B cell (primary cell): ENCODE measurements around the gene ZNF592. TPM values are rescaled to one million over a fixed set of nuclear protein-coding genes. Genes with fewer than 3 reads are reported as not detected.

ENCODE experiments used
- ATAC-seq: fragments of 200-7000 bp; cut with Tn5 transposase; one replicate; pipeline ENCODE4 v1.10.0; 2021; ENCODE audit warnings: low read depth, mild to moderate bottlenecking, moderate number of reproducible peaks, moderate library complexity
- CTCF ChIA-PET: fragments of 350-600 bp; sonication (Branson Sonifier 250); formaldehyde crosslinking; loops from one replicate; lab custom pipeline; 2021; ENCODE audit warnings: antibody characterized with exemption, inconsistent platforms; lab: Charles Lee
- POLR2A ChIA-PET: fragments of 350-600 bp; sonication (Branson Sonifier 250); formaldehyde crosslinking; loops from one replicate; lab custom pipeline; 2021; ENCODE audit warnings: antibody characterized with exemption; lab: Charles Lee
- DNase-seq: peaks from one replicate; pipeline ENCODE4 v3.0.0; 2013
- H2AFZ ChIP-seq: 2 replicates; pipeline ENCODE4 v1.6.1; 2012; ENCODE audit warnings: mild to moderate bottlenecking, low read depth, low read length; ENCODE audit not compliant: insufficient read depth, poor library complexity, severe bottlenecking
- H3K27ac ChIP-seq, 2 donors: 1 replicate in 1 of 2; 2 replicates in 1 of 2; pipeline ENCODE4 v1.5.1; 2012 to 2013; ENCODE audit warnings: low read length in 2 of 2, mild to moderate bottlenecking in 2 of 2, moderate library complexity in 1 of 2
- H3K27me3 ChIP-seq, 4 experiments: fragments of 200-600 bp in 1 of 4; sonication (generic) in 1 of 4; replicated peaks in 1 of 4; 1 replicate in 2 of 4; 2 replicates in 2 of 4; pipeline versions ENCODE4 v1.6.1 to v1.7.0; 2013 to 2016; ENCODE audit warnings: low read length in 3 of 4, mild to moderate bottlenecking in 2 of 4, mixed read lengths in 1 of 4, moderate library complexity in 1 of 4; ENCODE audit not compliant: insufficient read depth in 4 of 4, control insufficient read depth in 3 of 4; ENCODE audit errors: control extremely low read depth in 1 of 4
- H3K36me3 ChIP-seq, 2 experiments: replicated peaks in 1 of 2; 1 replicate in 1 of 2; 2 replicates in 1 of 2; pipeline versions ENCODE4 v1.6.1 to v1.7.1; 2013; ENCODE audit warnings: low read length in 1 of 2; ENCODE audit not compliant: insufficient read depth in 2 of 2, control insufficient read depth in 1 of 2; ENCODE audit errors: control extremely low read depth in 1 of 2, extremely low read depth in 1 of 2
- H3K4me1 ChIP-seq, 2 donors: fragments of 200-600 bp in 1 of 2; sonication (generic) in 1 of 2; 1 replicate in 1 of 2; 2 replicates in 1 of 2; pipeline versions ENCODE4 v1.5.1 to v1.6.1; 2013 to 2017; ENCODE audit warnings: low read length in 2 of 2; ENCODE audit not compliant: control insufficient read depth in 2 of 2, insufficient read depth in 2 of 2
- H3K4me2 ChIP-seq: replicated peaks from 2 replicates; pipeline ENCODE3; 2012; ENCODE audit warnings: mild to moderate bottlenecking, low read depth, low read length; ENCODE audit not compliant: poor library complexity, severe bottlenecking
- H3K4me3 ChIP-seq, 5 experiments: fragments of 200-600 bp in 1 of 5; sonication (generic) in 1 of 5; 1 replicate in 3 of 5; 2 replicates in 2 of 5; pipeline versions ENCODE4 v1.5.1 to v1.7.0; 2011 to 2016; ENCODE audit warnings: low read length in 4 of 5, mild to moderate bottlenecking in 4 of 5, low read depth in 2 of 5, control low read depth in 1 of 5, moderate library complexity in 1 of 5; ENCODE audit not compliant: insufficient read depth in 1 of 5; ENCODE audit errors: control extremely low read depth in 1 of 5, extremely low read depth in 1 of 5
- H3K79me2 ChIP-seq: fragments of 200-600 bp; sonication (generic); one replicate; pipeline ENCODE4 v1.6.0; 2016; ENCODE audit warnings: low read length; ENCODE audit not compliant: control insufficient read depth, insufficient read depth
- H3K9ac ChIP-seq: fragments of 200-600 bp; sonication (generic); 2 replicates; pipeline ENCODE4 v1.6.1; 2017; ENCODE audit warnings: mild to moderate bottlenecking, low read length, moderate library complexity
- H3K9me3 ChIP-seq, 3 donors: one replicate each; pipeline versions ENCODE4 v1.6.1 to v1.7.1; 2013; ENCODE audit warnings: low read length in 2 of 3; ENCODE audit not compliant: control insufficient read depth in 2 of 3, insufficient read depth in 1 of 3; ENCODE audit errors: control extremely low read depth in 1 of 3
- H4K20me1 ChIP-seq: 2 replicates; pipeline ENCODE4 v1.6.0; 2012; ENCODE audit warnings: mild to moderate bottlenecking, low read length; ENCODE audit not compliant: insufficient read depth, control insufficient read depth, poor library complexity, severe bottlenecking
- H3K27ac Mint-ChIP-seq: one replicate; pipeline ENCODE4 v1.8.0; 2021; ENCODE audit warnings: mixed read lengths
- H3K27me3 Mint-ChIP-seq: one replicate; pipeline ENCODE4 v1.8.0; 2021; ENCODE audit warnings: mixed read lengths
- H3K4me1 Mint-ChIP-seq: one replicate; pipeline ENCODE4 v1.8.0; 2021; ENCODE audit warnings: mixed read lengths
- H3K4me3 Mint-ChIP-seq: one replicate; pipeline ENCODE4 v1.8.0; 2021; ENCODE audit warnings: mixed read lengths
- H3K9me3 Mint-ChIP-seq: one replicate; pipeline ENCODE4 v1.8.0; 2022; ENCODE audit warnings: mixed read lengths; ENCODE audit not compliant: insufficient read depth
- CTCF ChIP-seq: fragments of 200-600 bp; IDR thresholded peaks from one replicate; pipeline ENCODE4 v1.8.0; 2022; ENCODE audit warnings: antibody characterized with exemption, mild to moderate bottlenecking
- EZH2 ChIP-seq: IDR thresholded peaks from 2 replicates; pipeline ENCODE4 v1.6.1; 2012; ENCODE audit warnings: borderline replicate concordance, low read depth, mild to moderate bottlenecking, moderate library complexity, low read length; ENCODE audit not compliant: insufficient read depth, poor library complexity, severe bottlenecking
- WGBS: methylation state at CpG from one replicate; pipeline ENCODE4 v1.1.5; 2013; ENCODE audit warnings: missing lambda C conversion rate; ENCODE audit not compliant: insufficient coverage; 5-methylcytosine and 5-hydroxymethylcytosine counted together
- intact Hi-C: fragments of 100-400 bp; cut with micrococcal nuclease; formaldehyde crosslinking; loops from one replicate; pipeline ENCODE4 v1.10.0; 2022
- polyA plus RNA-seq: library from polyadenylated mRNA; depleted of rRNA; stranded (reverse); fragments of >200 nt; gene quantifications from 2 replicates; pipeline ENCODE4 v1.2.3, GENCODE V29; 2012
- total RNA-seq, 2 donors: library from RNA; stranded (reverse); fragments of 120-200 nt in 1 of 2; gene quantifications; 1 replicate in 1 of 2; 2 replicates in 1 of 2; pipeline versions ENCODE4 v1.2.3 to v1.2.4, GENCODE V29; 2013 to 2022

Gene ZNF592
- total and polyA plus RNA-seq, 2 donors (not counting 1 experiment from before 2014, with no cell fraction given): 35.8 to 64.4 TPM

- ATAC-seq: no peak
- Mint-ChIP-seq H3K27me3 (no peaks in the 10 kb centered on the region), H3K9me3 (no peaks in the 10 kb centered on the region), H3K27ac (no peak overlapping the region), H3K4me1 (peaks cover 28% of the 10 kb centered on the region), H3K4me3 (no peak overlapping the region)
- Histone ChIP-seq H3K27ac (no peak overlapping the region), H3K27me3 (no peaks in the 10 kb centered on the region), H3K4me2 (no peak overlapping the region), H3K4me1 (peaks cover 3 to 12% of the 10 kb centered on the region in 2 donors), H3K79me2 (peaks cover 60% of the 10 kb centered on the region), H3K9me3 (no peaks in the 10 kb centered on the region), H4K20me1 (peaks cover 55% of the 10 kb centered on the region), H3K9ac (no peak overlapping the region), H3K4me3 (no peak overlapping the region), H3K36me3 (peaks cover 6 to 65% of the 10 kb centered on the region in 2 experiments), H2AFZ (no peak overlapping the region)
- 100% methylated on average over 4 of the region's 4 CpGs for WGBS
- CTCF ChIA-PET: interaction anchor here (1.3 kb wide), 1 partner anchor 11 kb away, joined by 3 read pairs; no protein-coding TSS in a partner anchor
- TF ChIP-seq EZH2 (no peak), CTCF (no peak)
- intact Hi-C loops: no loop called here
- no peak for DNase-seq
- POLR2A ChIA-PET: interaction anchor here (0.5 kb wide), 1 partner anchor 96 kb away, joined by 4 read pairs; no protein-coding TSS in a partner anchor
Measured at GRCh38 chr15:84790676-84791075, 42.3 kb downstream of the ZNF592 start.

GRCh38 chr15:84791763-84792162, 43.4 kb downstream of the ZNF592 start:
- POLR2A ChIA-PET: no interaction called here
- H3K4me3 ChIP-seq: no peak overlapping the region
- no peak overlapping the region for H3K9ac ChIP-seq
- CTCF ChIA-PET: interaction anchor here (1.3 to 1.6 kb wide), 2 partner anchors 12 to 136 kb away, joined by 3 to 5 read pairs; no protein-coding TSS in a partner anchor
- no peaks in the 10 kb centered on the region for H3K9me3 Mint-ChIP-seq
- no peaks in the 10 kb centered on the region for H3K9me3 ChIP-seq
- H3K27ac Mint-ChIP-seq: no peak overlapping the region
- H3K27me3 ChIP-seq: no peaks in the 10 kb centered on the region
- peaks cover 0 to 6% of the 10 kb centered on the region in 2 donors for H3K4me1 ChIP-seq
- no peak overlapping the region for H3K4me3 Mint-ChIP-seq
- peaks cover 19% of the 10 kb centered on the region for H3K4me1 Mint-ChIP-seq
- no peak overlapping the region for H3K4me2 ChIP-seq
- peaks cover 6 to 62% of the 10 kb centered on the region in 2 experiments for H3K36me3 ChIP-seq
- no peaks in the 10 kb centered on the region for H3K27me3 Mint-ChIP-seq
- peaks cover 49% of the 10 kb centered on the region for H3K79me2 ChIP-seq
- peaks cover 44% of the 10 kb centered on the region for H4K20me1 ChIP-seq
- ATAC-seq (no peak), DNase-seq (no peak)
- H2AFZ ChIP-seq: no peak overlapping the region
- TF ChIP-seq EZH2 (no peak), CTCF (no peak)
- intact Hi-C loops: no loop called here
- 94% methylated on average over 2 of the region's 2 CpGs for WGBS
- no peak overlapping the region for H3K27ac ChIP-seq
